ENCODE results near the gene CCR8. TPM values are rescaled to one million over a fixed set of nuclear protein-coding genes. Genes with fewer than 3 reads are reported as not detected.

Gene CCR8
- total RNA-seq (ENCODE audit: unreplicated experiment) = not detected
- long read RNA-seq = 0 reads

GRCh38 chr3:39329493-39329892 lies at the start of gene CCR8:
TSS of gene CCR8 (plus strand) at chr3:39329709. CDS start at chr3:39332332, 2,623 bp downstream.
- H3K27ac Mint-ChIP-seq (ENCODE audit: unreplicated experiment) = no peak within 1 kb of the TSS
- H3K4me3 Mint-ChIP-seq (ENCODE audit: unreplicated experiment) = no peak within 1 kb of the TSS
- H3K27me3 Mint-ChIP-seq (ENCODE audit: unreplicated experiment) = no peaks in the 10 kb centered on the region
- no peaks in the 10 kb centered on the region for H3K4me1 Mint-ChIP-seq (ENCODE audit: low read depth, unreplicated experiment)
- TF ChIP-seq CTCF (IDR thresholded peaks at IDR 0.05; ENCODE audit: partially characterized antibody, unreplicated experiment) = no peak
- no peak for DNase-seq
- H3K9me3 Mint-ChIP-seq (ENCODE audit: unreplicated experiment) = no peaks in the 10 kb centered on the region
- no peaks in the 10 kb centered on the region for H3K36me3 Mint-ChIP-seq (ENCODE audit: unreplicated experiment)

GRCh38 chr3:39279745-39280517 lies 49.6 kb upstream of the CCR8 start, which contains the start of gene CX3CR1:
TSS of gene CX3CR1 (minus strand) at chr3:39280036. CDS start at chr3:39266509, 13,527 bp downstream.
- no peak for TF ChIP-seq CTCF (IDR thresholded peaks at IDR 0.05; ENCODE audit: partially characterized antibody, unreplicated experiment)
- H3K9me3 Mint-ChIP-seq (ENCODE audit: unreplicated experiment) = peaks cover 1% of the 10 kb centered on the region
- DNase-seq = no peak
- H3K4me3 Mint-ChIP-seq (ENCODE audit: unreplicated experiment) = no peak within 1 kb of the TSS
- no peaks in the 10 kb centered on the region for H3K36me3 Mint-ChIP-seq (ENCODE audit: unreplicated experiment)
- no peaks in the 10 kb centered on the region for H3K4me1 Mint-ChIP-seq (ENCODE audit: low read depth, unreplicated experiment)
- no peak within 1 kb of the TSS for H3K27ac Mint-ChIP-seq (ENCODE audit: unreplicated experiment)
- H3K27me3 Mint-ChIP-seq (ENCODE audit: unreplicated experiment) = peaks cover 2% of the 10 kb centered on the region

GRCh38 chr3:39280571-39280970 lies 48.9 kb upstream of the CCR8 start:
- TF ChIP-seq CTCF (IDR thresholded peaks at IDR 0.05; ENCODE audit: partially characterized antibody, unreplicated experiment) = no peak
- DNase-seq = no peak
- Mint-ChIP-seq H3K9me3 (ENCODE audit: unreplicated experiment) (peaks cover 1% of the 10 kb centered on the region), H3K4me1 (ENCODE audit: low read depth, unreplicated experiment) (no peaks in the 10 kb centered on the region), H3K4me3 (ENCODE audit: unreplicated experiment) (no peak overlapping the region), H3K27me3 (ENCODE audit: unreplicated experiment) (peaks cover 2% of the 10 kb centered on the region), H3K36me3 (ENCODE audit: unreplicated experiment) (no peaks in the 10 kb centered on the region), H3K27ac (ENCODE audit: unreplicated experiment) (no peak overlapping the region)

GRCh38 chr3:39281533-39281932 lies 48.0 kb upstream of the CCR8 start:
- H3K36me3 Mint-ChIP-seq (ENCODE audit: unreplicated experiment) = no peaks in the 10 kb centered on the region
- no peak overlapping the region for H3K27ac Mint-ChIP-seq (ENCODE audit: unreplicated experiment)
- no peak overlapping the region for H3K4me3 Mint-ChIP-seq (ENCODE audit: unreplicated experiment)
- peaks cover 2% of the 10 kb centered on the region for H3K27me3 Mint-ChIP-seq (ENCODE audit: unreplicated experiment)
- DNase-seq = no peak
- H3K9me3 Mint-ChIP-seq (ENCODE audit: unreplicated experiment) = peaks cover 1% of the 10 kb centered on the region
- TF ChIP-seq CTCF (IDR thresholded peaks at IDR 0.05; ENCODE audit: partially characterized antibody, unreplicated experiment) = no peak
- no peaks in the 10 kb centered on the region for H3K4me1 Mint-ChIP-seq (ENCODE audit: low read depth, unreplicated experiment)

GRCh38 chr3:39282057-39282456 lies 47.5 kb upstream of the CCR8 start:
- Mint-ChIP-seq H3K4me1 (ENCODE audit: low read depth, unreplicated experiment) (peaks cover 1% of the 10 kb centered on the region), H3K4me3 (ENCODE audit: unreplicated experiment) (no peak overlapping the region), H3K27me3 (ENCODE audit: unreplicated experiment) (peaks cover 2% of the 10 kb centered on the region), H3K27ac (ENCODE audit: unreplicated experiment) (no peak overlapping the region), H3K36me3 (ENCODE audit: unreplicated experiment) (no peaks in the 10 kb centered on the region), H3K9me3 (ENCODE audit: unreplicated experiment) (peaks cover 1% of the 10 kb centered on the region)
- no peak for TF ChIP-seq CTCF (IDR thresholded peaks at IDR 0.05; ENCODE audit: partially characterized antibody, unreplicated experiment)
- no peak for DNase-seq

Data from glutamatergic neuron (in vitro differentiated cells).